ENCODE data around the gene ABHD10. TPM values are rescaled to one million over a fixed set of nuclear protein-coding genes. Genes with fewer than 3 reads are reported as not detected.
A peak's percentile ranks its signal among the peaks of the same experiment; 100 is the strongest.

ABHD10 gene
- total RNA-seq, 1 experiment from 2014 or later: 57.6 TPM

- Histone ChIP-seq H3K4me3 (no peak overlapping the region), H3K4me2 (no peak overlapping the region), H3K27me3 (ENCODE audit: insufficient read depth, low read depth) (no peaks in the 10 kb centered on the region), H3F3A (ENCODE audit: insufficient read depth, low read depth) (peaks cover 14% of the 10 kb centered on the region), H4K20me1 (ENCODE audit: insufficient read depth) (no peaks in the 10 kb centered on the region), H3K4me1 (replicated peaks; ENCODE audit: insufficient read depth) (peaks cover under 1% of the 10 kb centered on the region; the same call in 1 of the 2 replicates), H3K79me2 (ENCODE audit: low read depth) (peaks cover 8% of the 10 kb centered on the region), H3K27ac (no peak overlapping the region), H3K36me3 (ENCODE audit: low read depth) (peaks cover 42% of the 10 kb centered on the region), H3K9me2 (ENCODE audit: insufficient read depth) (no peaks in the 10 kb centered on the region), H2AFZ (no peak overlapping the region), H3K9me3 (ENCODE audit: insufficient read depth, low read depth) (no peaks in the 10 kb centered on the region)
- TF ChIP-seq EZH2 (IDR thresholded peaks at IDR 0.05; ENCODE audit: low read depth): no peak
- TF ChIP-seq, protein P1, sequence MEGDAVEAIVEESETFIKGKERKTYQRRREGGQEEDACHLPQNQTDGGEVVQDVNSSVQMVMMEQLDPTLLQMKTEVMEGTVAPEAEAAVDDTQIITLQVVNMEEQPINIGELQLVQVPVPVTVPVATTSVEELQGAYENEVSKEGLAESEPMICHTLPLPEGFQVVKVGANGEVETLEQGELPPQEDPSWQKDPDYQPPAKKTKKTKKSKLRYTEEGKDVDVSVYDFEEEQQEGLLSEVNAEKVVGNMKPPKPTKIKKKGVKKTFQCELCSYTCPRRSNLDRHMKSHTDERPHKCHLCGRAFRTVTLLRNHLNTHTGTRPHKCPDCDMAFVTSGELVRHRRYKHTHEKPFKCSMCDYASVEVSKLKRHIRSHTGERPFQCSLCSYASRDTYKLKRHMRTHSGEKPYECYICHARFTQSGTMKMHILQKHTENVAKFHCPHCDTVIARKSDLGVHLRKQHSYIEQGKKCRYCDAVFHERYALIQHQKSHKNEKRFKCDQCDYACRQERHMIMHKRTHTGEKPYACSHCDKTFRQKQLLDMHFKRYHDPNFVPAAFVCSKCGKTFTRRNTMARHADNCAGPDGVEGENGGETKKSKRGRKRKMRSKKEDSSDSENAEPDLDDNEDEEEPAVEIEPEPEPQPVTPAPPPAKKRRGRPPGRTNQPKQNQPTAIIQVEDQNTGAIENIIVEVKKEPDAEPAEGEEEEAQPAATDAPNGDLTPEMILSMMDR (conservative IDR thresholded peaks at IDR 0.05): no peak
- CTCF ChIA-PET: interaction anchor here (0.8 kb wide), 1 partner anchor 27 kb away, joined by 3 read pairs; no protein-coding TSS in a partner anchor
- intact Hi-C loops (cut with micrococcal nuclease; ENCODE audit: unreplicated experiment): loop anchor here (10.0 kb wide), 1 partner anchor 538 kb away; no protein-coding TSS in a partner anchor
- POLR2A ChIA-PET (ENCODE audit: unreplicated experiment): no interaction called here
- no TSS peak for BruUV-seq (replicated peaks)
- no peak for DNase-seq
These were observed 8.0 kb downstream of the ABHD10 start for GRCh38 chr3:111986800-111987199.

- peaks cover 22% of the 10 kb centered on the region for H3K36me3 ChIP-seq (ENCODE audit: low read depth)
- BruUV-seq (replicated peaks): no TSS peak
These were observed 10.3 kb downstream of the ABHD10 start for GRCh38 chr3:111989061-111989678.

GRCh38 chr3:111993038-111993437, 14.2 kb downstream of the ABHD10 start:
- POLR2A ChIA-PET (ENCODE audit: unreplicated experiment): interaction anchor here (0.6 kb wide), 1 partner anchor 132 kb away, joined by 3 read pairs; no protein-coding TSS in a partner anchor
- Histone ChIP-seq H3K9me3 (ENCODE audit: insufficient read depth, low read depth) (peaks cover 4% of the 10 kb centered on the region; the same call in 1 of the 2 replicates), H3F3A (ENCODE audit: insufficient read depth, low read depth) (peaks cover 12% of the 10 kb centered on the region), H3K4me1 (replicated peaks; ENCODE audit: insufficient read depth) (no peaks in the 10 kb centered on the region), H3K79me2 (ENCODE audit: low read depth) (no peaks in the 10 kb centered on the region), H4K20me1 (ENCODE audit: insufficient read depth) (no peaks in the 10 kb centered on the region), H2AFZ (no peak overlapping the region), H3K27ac (no peak overlapping the region), H3K36me3 (ENCODE audit: low read depth) (peaks cover 9% of the 10 kb centered on the region), H3K4me2 (no peak overlapping the region), H3K4me3 (no peak overlapping the region), H3K9me2 (ENCODE audit: insufficient read depth) (no peaks in the 10 kb centered on the region), H3K27me3 (ENCODE audit: insufficient read depth, low read depth) (no peaks in the 10 kb centered on the region)
- no TSS peak for BruUV-seq (replicated peaks)
- intact Hi-C loops (cut with micrococcal nuclease; ENCODE audit: unreplicated experiment): no loop called here
- CTCF ChIA-PET: interaction anchor here (0.6 to 1.0 kb wide), 2 partner anchors 15 to 27 kb away, joined by 3 to 4 read pairs; no protein-coding TSS in a partner anchor
- no peak for TF ChIP-seq EZH2 (IDR thresholded peaks at IDR 0.05; ENCODE audit: low read depth)
- no peak for DNase-seq

More at GRCh38 chr3:111989061-111989678, 10.3 kb downstream of the ABHD10 start:
- H3K9me3 ChIP-seq (ENCODE audit: insufficient read depth, low read depth): no peaks in the 10 kb centered on the region
- no peaks in the 10 kb centered on the region for H3K9me2 ChIP-seq (ENCODE audit: insufficient read depth)
- peak in 1 of 2 experiments; percentile 61 for DNase-seq
- H3K79me2 ChIP-seq (ENCODE audit: low read depth): no peaks in the 10 kb centered on the region
- no peak overlapping the region for H2AFZ ChIP-seq
- no peaks in the 10 kb centered on the region for H3K4me1 ChIP-seq (replicated peaks; ENCODE audit: insufficient read depth)
- no peak overlapping the region for H3K27ac ChIP-seq
- CTCF ChIA-PET: interaction anchor here (0.6 to 1.8 kb wide), 8 partner anchors 11 to 1595 kb away, joined by 3 to 19 read pairs (median 8); partner anchors contain the start of gene ABHD10
- H4K20me1 ChIP-seq (ENCODE audit: insufficient read depth): no peaks in the 10 kb centered on the region
- POLR2A ChIA-PET (ENCODE audit: unreplicated experiment): no interaction called here
- no peaks in the 10 kb centered on the region for H3K27me3 ChIP-seq (ENCODE audit: insufficient read depth, low read depth)
- intact Hi-C loops (cut with micrococcal nuclease; ENCODE audit: unreplicated experiment): loop anchor here (2.0 to 10.0 kb wide), 4 partner anchors 24 to 536 kb away; no protein-coding TSS in a partner anchor
- H3K4me2 ChIP-seq: no peak overlapping the region
- no peak overlapping the region for H3K4me3 ChIP-seq
- H3F3A ChIP-seq (ENCODE audit: insufficient read depth, low read depth): peaks cover 18% of the 10 kb centered on the region
- TF ChIP-seq, protein P1 (conservative IDR thresholded peaks at IDR 0.05): peak; percentile 96
- no peak for TF ChIP-seq EZH2 (IDR thresholded peaks at IDR 0.05; ENCODE audit: low read depth)
